NCI-H748 treated with DMSO at 0.1 percent for 48 hours (cell line): ENCODE data around the gene CCR6.
"Not testable (repeated sequence)": the region's sequence is repeated elsewhere in the genome, so short reads cannot be mapped to it uniquely, and the experiment has no call there.

Source experiments
- DNase-seq: peaks from one replicate; lab custom pipeline; 2025; lab: John Stamatoyannopoulos, UW

Gene CCR6

GRCh38 chr6:167143041-167143440, 20.1 kb downstream of the CCR6 start:
- no peak for DNase-seq

- no peak for DNase-seq
These were observed 22.6 kb downstream of the CCR6 start for GRCh38 chr6:167145461-167145860.

- DNase-seq = no peak
These were observed 23.2 kb downstream of the CCR6 start for GRCh38 chr6:167146135-167146534.

- no peak for DNase-seq
These were observed 24.1 kb downstream of the CCR6 start for GRCh38 chr6:167146977-167147376.

- DNase-seq = no peak
These were observed 25.1 kb downstream of the CCR6 start for GRCh38 chr6:167148021-167148420.

GRCh38 chr6:167148997-167149396, 26.1 kb downstream of the CCR6 start:
- DNase-seq = no peak

- DNase-seq = no peak
These were observed 28.1 kb downstream of the CCR6 start for GRCh38 chr6:167150941-167151549.

GRCh38 chr6:167151648-167152047, 28.8 kb downstream of the CCR6 start:
- no peak for DNase-seq

GRCh38 chr6:167152862-167153261, 30.0 kb downstream of the CCR6 start:
- DNase-seq = no peak

- no peak for DNase-seq
These were observed 30.6 kb downstream of the CCR6 start for GRCh38 chr6:167153521-167153959.

GRCh38 chr6:167154291-167154690, 31.4 kb downstream of the CCR6 start:
- DNase-seq = no peak

GRCh38 chr6:167154895-167155294, 32.0 kb downstream of the CCR6 start:
- no peak for DNase-seq

GRCh38 chr6:167157414-167157813, 34.5 kb downstream of the CCR6 start:
- DNase-seq = no peak

GRCh38 chr6:167157863-167158262, 35.0 kb downstream of the CCR6 start, which contains the start of gene GPR31:
TSS of gene GPR31 (minus strand) at chr6:167157980. CDS start at chr6:167157831, 149 bp downstream.
- DNase-seq = no peak

- no peak for DNase-seq
These were observed 39.1 kb downstream of the CCR6 start for GRCh38 chr6:167161851-167162467.

GRCh38 chr6:167162591-167162990, 39.7 kb downstream of the CCR6 start:
- DNase-seq = no peak

- no peak for DNase-seq
These were observed 40.6 kb downstream of the CCR6 start for GRCh38 chr6:167163476-167164011.

GRCh38 chr6:167164261-167164660, 41.4 kb downstream of the CCR6 start:
- DNase-seq = no peak

GRCh38 chr6:167165858-167166471, 43.1 kb downstream of the CCR6 start:
- DNase-seq = no peak

- not testable (repeated sequence) for DNase-seq
These were observed 44.8 kb downstream of the CCR6 start for GRCh38 chr6:167167699-167168098.

- not testable (repeated sequence) for DNase-seq
These were observed 45.4 kb downstream of the CCR6 start for GRCh38 chr6:167168296-167168695.

GRCh38 chr6:167169867-167170266, 47.0 kb downstream of the CCR6 start:
- not testable (repeated sequence) for DNase-seq

GRCh38 chr6:167171300-167171699, 48.4 kb downstream of the CCR6 start:
- not testable (repeated sequence) for DNase-seq
